GM12801 (cell line): ENCODE measurements around the gene UXS1.

Source experiments
- CTCF ChIP-seq: IDR thresholded peaks from one replicate; pipeline ENCODE4 v1.5.1; 2011; ENCODE audit warnings: control low read depth; ENCODE audit not compliant: insufficient read length; ENCODE audit errors: extremely low read depth

UXS1 gene

GRCh38 chr2:106059416-106060065, 134.6 kb downstream of the UXS1 start:
- TF ChIP-seq CTCF, result no peak

GRCh38 chr2:106058469-106059137, 135.5 kb downstream of the UXS1 start:
- no peak for TF ChIP-seq CTCF

- TF ChIP-seq CTCF, result no peak
Measured at GRCh38 chr2:106057206-106057605, 136.9 kb downstream of the UXS1 start.

- TF ChIP-seq CTCF, result no peak
Measured at GRCh38 chr2:106054880-106055655, 139.0 kb downstream of the UXS1 start.

- no peak for TF ChIP-seq CTCF
Measured at GRCh38 chr2:106054321-106054720, 139.8 kb downstream of the UXS1 start.

GRCh38 chr2:106053581-106053980, 140.5 kb downstream of the UXS1 start:
- no peak for TF ChIP-seq CTCF

GRCh38 chr2:106053116-106053515, 141.0 kb downstream of the UXS1 start:
- TF ChIP-seq CTCF, result no peak
